B cell (primary cell): ENCODE measurements around the gene MBD3. TPM values are rescaled to one million over a fixed set of nuclear protein-coding genes. Genes with fewer than 3 reads are reported as not detected.
A peak's percentile ranks its signal among the peaks of the same experiment; 100 is the strongest.

Source experiments
- ATAC-seq: fragments of 200-7000 bp; cut with Tn5 transposase; one replicate; pipeline ENCODE4 v1.10.0; 2021; ENCODE audit warnings: low read depth, mild to moderate bottlenecking, moderate number of reproducible peaks, moderate library complexity
- CTCF ChIA-PET: fragments of 350-600 bp; sonication (Branson Sonifier 250); formaldehyde crosslinking; loops from one replicate; lab custom pipeline; 2021; ENCODE audit warnings: antibody characterized with exemption, inconsistent platforms; lab: Charles Lee
- POLR2A ChIA-PET: fragments of 350-600 bp; sonication (Branson Sonifier 250); formaldehyde crosslinking; loops from one replicate; lab custom pipeline; 2021; ENCODE audit warnings: antibody characterized with exemption; lab: Charles Lee
- DNase-seq: peaks from one replicate; pipeline ENCODE4 v3.0.0; 2013
- H2AFZ ChIP-seq: 2 replicates; pipeline ENCODE4 v1.6.1; 2012; ENCODE audit warnings: mild to moderate bottlenecking, low read depth, low read length; ENCODE audit not compliant: insufficient read depth, poor library complexity, severe bottlenecking
- H3K27ac ChIP-seq, 2 donors: 1 replicate in 1 of 2; 2 replicates in 1 of 2; pipeline ENCODE4 v1.5.1; 2012 to 2013; ENCODE audit warnings: low read length in 2 of 2, mild to moderate bottlenecking in 2 of 2, moderate library complexity in 1 of 2
- H3K27me3 ChIP-seq, 4 experiments: fragments of 200-600 bp in 1 of 4; sonication (generic) in 1 of 4; replicated peaks in 1 of 4; 1 replicate in 2 of 4; 2 replicates in 2 of 4; pipeline versions ENCODE4 v1.6.1 to v1.7.0; 2013 to 2016; ENCODE audit warnings: low read length in 3 of 4, mild to moderate bottlenecking in 2 of 4, mixed read lengths in 1 of 4, moderate library complexity in 1 of 4; ENCODE audit not compliant: insufficient read depth in 4 of 4, control insufficient read depth in 3 of 4; ENCODE audit errors: control extremely low read depth in 1 of 4
- H3K36me3 ChIP-seq, 2 experiments: replicated peaks in 1 of 2; 1 replicate in 1 of 2; 2 replicates in 1 of 2; pipeline versions ENCODE4 v1.6.1 to v1.7.1; 2013; ENCODE audit warnings: low read length in 1 of 2; ENCODE audit not compliant: insufficient read depth in 2 of 2, control insufficient read depth in 1 of 2; ENCODE audit errors: control extremely low read depth in 1 of 2, extremely low read depth in 1 of 2
- H3K4me1 ChIP-seq, 2 donors: fragments of 200-600 bp in 1 of 2; sonication (generic) in 1 of 2; 1 replicate in 1 of 2; 2 replicates in 1 of 2; pipeline versions ENCODE4 v1.5.1 to v1.6.1; 2013 to 2017; ENCODE audit warnings: low read length in 2 of 2; ENCODE audit not compliant: control insufficient read depth in 2 of 2, insufficient read depth in 2 of 2
- H3K4me2 ChIP-seq: replicated peaks from 2 replicates; pipeline ENCODE3; 2012; ENCODE audit warnings: mild to moderate bottlenecking, low read depth, low read length; ENCODE audit not compliant: poor library complexity, severe bottlenecking
- H3K4me3 ChIP-seq, 5 experiments: fragments of 200-600 bp in 1 of 5; sonication (generic) in 1 of 5; 1 replicate in 3 of 5; 2 replicates in 2 of 5; pipeline versions ENCODE4 v1.5.1 to v1.7.0; 2011 to 2016; ENCODE audit warnings: low read length in 4 of 5, mild to moderate bottlenecking in 4 of 5, low read depth in 2 of 5, control low read depth in 1 of 5, moderate library complexity in 1 of 5; ENCODE audit not compliant: insufficient read depth in 1 of 5; ENCODE audit errors: control extremely low read depth in 1 of 5, extremely low read depth in 1 of 5
- H3K79me2 ChIP-seq: fragments of 200-600 bp; sonication (generic); one replicate; pipeline ENCODE4 v1.6.0; 2016; ENCODE audit warnings: low read length; ENCODE audit not compliant: control insufficient read depth, insufficient read depth
- H3K9ac ChIP-seq: fragments of 200-600 bp; sonication (generic); 2 replicates; pipeline ENCODE4 v1.6.1; 2017; ENCODE audit warnings: mild to moderate bottlenecking, low read length, moderate library complexity
- H3K9me3 ChIP-seq, 3 donors: one replicate each; pipeline versions ENCODE4 v1.6.1 to v1.7.1; 2013; ENCODE audit warnings: low read length in 2 of 3; ENCODE audit not compliant: control insufficient read depth in 2 of 3, insufficient read depth in 1 of 3; ENCODE audit errors: control extremely low read depth in 1 of 3
- H4K20me1 ChIP-seq: 2 replicates; pipeline ENCODE4 v1.6.0; 2012; ENCODE audit warnings: mild to moderate bottlenecking, low read length; ENCODE audit not compliant: insufficient read depth, control insufficient read depth, poor library complexity, severe bottlenecking
- H3K27ac Mint-ChIP-seq: one replicate; pipeline ENCODE4 v1.8.0; 2021; ENCODE audit warnings: mixed read lengths
- H3K27me3 Mint-ChIP-seq: one replicate; pipeline ENCODE4 v1.8.0; 2021; ENCODE audit warnings: mixed read lengths
- H3K4me1 Mint-ChIP-seq: one replicate; pipeline ENCODE4 v1.8.0; 2021; ENCODE audit warnings: mixed read lengths
- H3K4me3 Mint-ChIP-seq: one replicate; pipeline ENCODE4 v1.8.0; 2021; ENCODE audit warnings: mixed read lengths
- H3K9me3 Mint-ChIP-seq: one replicate; pipeline ENCODE4 v1.8.0; 2022; ENCODE audit warnings: mixed read lengths; ENCODE audit not compliant: insufficient read depth
- CTCF ChIP-seq: fragments of 200-600 bp; IDR thresholded peaks from one replicate; pipeline ENCODE4 v1.8.0; 2022; ENCODE audit warnings: antibody characterized with exemption, mild to moderate bottlenecking
- EZH2 ChIP-seq: IDR thresholded peaks from 2 replicates; pipeline ENCODE4 v1.6.1; 2012; ENCODE audit warnings: borderline replicate concordance, low read depth, mild to moderate bottlenecking, moderate library complexity, low read length; ENCODE audit not compliant: insufficient read depth, poor library complexity, severe bottlenecking
- WGBS: methylation state at CpG from one replicate; pipeline ENCODE4 v1.1.5; 2013; ENCODE audit warnings: missing lambda C conversion rate; ENCODE audit not compliant: insufficient coverage; 5-methylcytosine and 5-hydroxymethylcytosine counted together
- intact Hi-C: fragments of 100-400 bp; cut with micrococcal nuclease; formaldehyde crosslinking; loops from one replicate; pipeline ENCODE4 v1.10.0; 2022
- polyA plus RNA-seq: library from polyadenylated mRNA; depleted of rRNA; stranded (reverse); fragments of >200 nt; gene quantifications from 2 replicates; pipeline ENCODE4 v1.2.3, GENCODE V29; 2012
- total RNA-seq, 2 donors: library from RNA; stranded (reverse); fragments of 120-200 nt in 1 of 2; gene quantifications; 1 replicate in 1 of 2; 2 replicates in 1 of 2; pipeline versions ENCODE4 v1.2.3 to v1.2.4, GENCODE V29; 2013 to 2022

MBD3 gene
- total and polyA plus RNA-seq, 2 donors (not counting 1 experiment from before 2014, with no cell fraction given): 48.1 to 84.6 TPM

GRCh38 chr19:1585243-1585580 lies 7.5 kb downstream of the MBD3 start:
- no peaks in the 10 kb centered on the region for H3K27me3 Mint-ChIP-seq
- ChIA-PET POLR2A (no interaction called here), CTCF (no interaction called here)
- H3K4me1 ChIP-seq: peaks cover 0 to under 1% of the 10 kb centered on the region in 2 donors
- no peak overlapping the region for H3K9ac ChIP-seq
- peaks cover 69% of the 10 kb centered on the region for H4K20me1 ChIP-seq
- H3K9me3 ChIP-seq: no peaks in the 10 kb centered on the region
- H3K27ac ChIP-seq: no peak overlapping the region
- H3K4me3 Mint-ChIP-seq: no peak overlapping the region
- no peak overlapping the region for H2AFZ ChIP-seq
- no peak overlapping the region for H3K27ac Mint-ChIP-seq
- ATAC-seq (no peak), DNase-seq (no peak)
- H3K4me1 Mint-ChIP-seq: peaks cover 5% of the 10 kb centered on the region
- no peak overlapping the region for H3K4me2 ChIP-seq
- TF ChIP-seq CTCF: no peak
- no peak for TF ChIP-seq EZH2
- intact Hi-C loops: no loop called here
- H3K9me3 Mint-ChIP-seq: no peaks in the 10 kb centered on the region
- H3K79me2 ChIP-seq: peaks cover 93% of the 10 kb centered on the region
- H3K27me3 ChIP-seq: no peaks in the 10 kb centered on the region
- H3K36me3 ChIP-seq: peaks cover 0 to 39% of the 10 kb centered on the region in 2 experiments
- H3K4me3 ChIP-seq: no peak overlapping the region
- WGBS: 95% methylated on average over 13 of the region's 13 CpGs

DNA sequence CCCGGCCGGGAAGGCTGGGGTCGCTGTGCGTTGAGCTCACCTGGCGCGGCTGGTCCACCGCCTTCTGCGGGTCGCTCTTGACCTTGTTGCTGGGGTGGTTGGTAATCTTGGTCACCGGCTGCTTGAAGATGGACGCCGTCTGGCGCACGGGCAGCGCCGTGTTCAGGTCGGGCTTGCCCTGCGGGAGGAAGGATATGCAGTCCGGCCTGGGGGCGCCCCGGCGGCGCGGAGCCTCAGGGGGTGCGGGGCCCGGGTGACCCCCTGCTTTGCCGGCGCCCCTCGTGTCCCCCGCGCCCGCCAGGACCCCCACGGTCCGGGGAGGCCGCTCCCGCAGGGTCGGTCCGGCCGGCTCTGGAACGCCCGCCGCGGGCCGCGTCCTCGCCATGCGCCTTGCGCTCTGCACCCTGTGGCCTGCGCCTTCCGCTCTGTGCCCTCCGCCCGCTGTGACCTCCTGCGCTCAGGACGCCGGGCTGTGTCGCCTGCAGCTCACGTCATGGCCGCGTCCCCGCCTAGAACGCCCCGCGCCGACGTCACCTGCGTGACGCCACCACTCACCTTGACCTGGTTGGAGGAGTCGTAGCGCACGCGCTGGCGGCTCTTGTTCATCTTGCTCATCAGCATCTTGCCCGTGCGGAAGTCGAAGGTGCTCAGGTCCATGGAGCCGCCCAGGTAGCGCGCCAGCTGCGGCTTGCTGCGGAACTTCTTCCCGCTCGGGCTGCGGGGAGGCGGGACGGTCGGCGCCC lies 8.0 kb downstream of the MBD3 start:
- Histone ChIP-seq H3K9me3 (no peaks in the 10 kb centered on the region), H3K4me1 (no peaks in the 10 kb centered on the region), H3K79me2 (peaks cover 88% of the 10 kb centered on the region), H3K27me3 (no peaks in the 10 kb centered on the region), H3K27ac (no peak overlapping the region), H3K36me3 (peaks cover 0 to 42% of the 10 kb centered on the region in 2 experiments), H3K4me2 (no peak overlapping the region), H2AFZ (no peak overlapping the region), H3K4me3 (no peak overlapping the region), H4K20me1 (peaks cover 64% of the 10 kb centered on the region), H3K9ac (no peak overlapping the region)
- no peak overlapping the region for H3K4me3 Mint-ChIP-seq
- ATAC-seq: no peak
- no peak for DNase-seq
- 97% methylated on average over 87 of the region's 87 CpGs for whole genome bisulfite sequencing
- TF ChIP-seq CTCF (no peak), EZH2 (no peak)
- ChIA-PET CTCF (no interaction called here), POLR2A (no interaction called here)
- intact Hi-C loops: no loop called here
- peaks cover 3% of the 10 kb centered on the region for H3K4me1 Mint-ChIP-seq
- peak overlapping the region; percentile 59 for H3K27ac Mint-ChIP-seq
- no peaks in the 10 kb centered on the region for H3K27me3 Mint-ChIP-seq
- H3K9me3 Mint-ChIP-seq: no peaks in the 10 kb centered on the region
